ENCODE results near the gene IST1.
A peak's percentile ranks its signal among the peaks of the same experiment; 100 is the strongest.
"Not testable (repeated sequence)": the region's sequence is repeated elsewhere in the genome, so short reads cannot be mapped to it uniquely, and the experiment has no call there.

Gene IST1

GRCh38 chr16:71882505-71883167 is 12.7 kb upstream of the IST1 start:
- peak; percentile 67 for DNase-seq

GRCh38 chr16:71883168-71883848 is 12.0 kb upstream of the IST1 start:
- DNase-seq, result no peak

GRCh38 chr16:71883849-71884638 is 11.3 kb upstream of the IST1 start, which contains the start of gene ZNF821:
ZNF821 (minus strand) TSS chr16:71884182; CDS start chr16:71879946, 4,236 bp downstream.
- DNase-seq, result peak; percentile 55

GRCh38 chr16:71885261-71885650 is 10.1 kb upstream of the IST1 start:
- no peak for DNase-seq

GRCh38 chr16:71889147-71889546 is 6.2 kb upstream of the IST1 start:
- no peak for DNase-seq

- no peak for DNase-seq
Measured at GRCh38 chr16:71893888-71894228, 1.5 kb upstream of the IST1 start.

GRCh38 chr16:71894229-71894920 is 956 bp upstream of the IST1 start:
- no peak for DNase-seq

GRCh38 chr16:71895679-71896365 is 491 bp downstream of the IST1 start:
- DNase-seq, result no peak

- DNase-seq, result no peak
Measured at GRCh38 chr16:71896764-71897368, 1.5 kb downstream of the IST1 start.

GRCh38 chr16:71899171-71899570 is 3.8 kb downstream of the IST1 start:
- no peak for DNase-seq

GRCh38 chr16:71902656-71903365 is 7.5 kb downstream of the IST1 start:
- no peak for DNase-seq

GRCh38 chr16:71903608-71904007 is 8.3 kb downstream of the IST1 start:
- DNase-seq, result no peak

GRCh38 chr16:71904239-71904638 is 8.9 kb downstream of the IST1 start:
- no peak for DNase-seq

- not testable (repeated sequence) for DNase-seq
Measured at GRCh38 chr16:71905765-71906164, 10.4 kb downstream of the IST1 start.

- DNase-seq, result no peak
Measured at GRCh38 chr16:71911121-71911520, 15.8 kb downstream of the IST1 start.

- no peak for DNase-seq
Measured at GRCh38 chr16:71912534-71913275, 17.4 kb downstream of the IST1 start.

- DNase-seq, result no peak
Measured at GRCh38 chr16:71914802-71915201, 19.5 kb downstream of the IST1 start.

GRCh38 chr16:71915350-71915749 is 20.0 kb downstream of the IST1 start:
- no peak for DNase-seq

GRCh38 chr16:71916397-71916920 is 21.1 kb downstream of the IST1 start:
- DNase-seq, result no peak

- no peak for DNase-seq
Measured at GRCh38 chr16:71917900-71918299, 22.6 kb downstream of the IST1 start.

GRCh38 chr16:71919035-71919434 is 23.7 kb downstream of the IST1 start:
- no peak for DNase-seq
